ENCODE measurements around the gene SHQ1.
"Not testable (repeated sequence)": the region's sequence is repeated elsewhere in the genome, so short reads cannot be mapped to it uniquely, and the experiment has no call there.

Gene SHQ1

GRCh38 chr3:72746430-72747411 is 101.5 kb downstream of the SHQ1 start:
- no peak for DNase-seq

DNA sequence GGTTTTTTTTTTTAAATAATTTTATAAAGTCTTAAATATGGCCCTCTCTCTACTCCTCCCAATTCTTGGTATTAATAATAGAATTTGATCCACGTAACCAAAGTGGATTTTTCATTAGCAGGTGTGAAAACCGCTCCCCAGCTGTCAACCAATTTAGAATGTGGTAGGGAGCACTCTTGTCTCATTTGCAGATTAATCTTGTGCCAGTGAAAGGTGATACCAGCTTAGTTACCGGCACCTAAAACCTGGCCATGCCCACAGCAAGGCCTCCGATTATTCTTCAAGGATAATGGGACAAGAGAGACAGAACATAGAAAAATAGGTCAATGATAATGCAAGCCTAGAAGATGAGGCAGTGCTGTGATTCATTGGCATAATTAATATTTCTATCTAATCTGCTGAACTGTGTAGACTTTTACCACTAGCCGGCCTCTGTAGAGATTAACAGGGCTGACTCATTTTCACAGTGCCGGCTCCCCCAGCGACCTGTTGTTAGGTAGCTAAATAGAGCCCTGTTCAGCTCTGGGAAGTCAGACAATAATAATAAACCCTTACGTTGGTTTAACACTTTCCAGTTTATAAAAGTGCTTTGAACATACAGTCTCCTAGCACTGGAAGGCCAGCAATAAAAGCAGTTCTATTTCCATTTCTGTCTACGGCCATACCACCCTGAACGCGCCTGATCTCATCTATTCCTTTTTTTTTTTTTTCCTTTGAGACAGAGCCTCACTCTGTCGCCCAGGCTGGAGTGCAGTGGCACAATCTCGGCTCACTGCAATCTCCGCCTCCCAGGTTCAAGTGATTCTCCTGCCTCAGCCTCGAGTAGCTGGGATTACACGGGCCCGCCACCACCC is 102.9 kb downstream of the SHQ1 start:
- DNase-seq, result no peak

- DNase-seq, result no peak
Observed at GRCh38 chr3:72744330-72744729, 103.9 kb downstream of the SHQ1 start.

GRCh38 chr3:72739531-72740466 is 108.4 kb downstream of the SHQ1 start:
- no peak for DNase-seq

DNA sequence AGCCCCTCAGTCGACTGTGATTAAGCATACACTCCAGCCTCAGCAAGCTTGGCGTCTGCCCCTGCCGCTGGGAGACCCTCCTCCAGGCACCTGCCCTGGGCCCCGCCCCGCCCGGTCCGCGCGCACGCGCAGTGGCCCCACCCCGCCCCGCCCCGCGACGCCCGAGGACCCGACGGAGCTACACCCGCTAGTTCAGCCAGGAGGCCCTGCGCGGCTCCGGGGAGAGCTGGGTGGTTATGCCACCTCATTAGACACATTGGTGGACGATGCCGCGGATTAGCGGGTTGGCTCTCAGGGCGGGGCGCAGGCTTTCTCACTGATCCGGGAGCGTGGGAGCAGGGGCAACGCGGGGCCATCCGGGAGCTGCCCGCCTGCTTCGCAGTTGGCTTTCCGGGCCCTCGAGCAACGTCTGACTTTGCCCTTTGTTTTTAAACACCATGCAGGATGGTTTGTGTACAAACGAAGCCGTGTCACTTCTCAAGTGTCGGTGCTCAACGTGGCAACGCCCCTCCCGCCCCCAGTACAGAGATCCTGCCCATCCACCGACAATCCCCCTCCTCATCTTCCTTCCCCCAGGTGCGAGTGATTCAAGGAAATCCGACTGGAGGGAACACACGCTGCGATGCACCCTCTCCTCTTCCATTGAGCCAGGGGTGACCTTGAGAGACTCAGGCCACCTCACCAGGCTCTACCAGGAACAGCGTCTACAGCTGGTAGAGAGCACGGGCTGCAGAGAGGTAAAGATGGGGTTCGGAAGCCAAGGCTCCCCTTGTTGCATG is 109.3 kb downstream of the SHQ1 start:
- no peak for DNase-seq

DNA sequence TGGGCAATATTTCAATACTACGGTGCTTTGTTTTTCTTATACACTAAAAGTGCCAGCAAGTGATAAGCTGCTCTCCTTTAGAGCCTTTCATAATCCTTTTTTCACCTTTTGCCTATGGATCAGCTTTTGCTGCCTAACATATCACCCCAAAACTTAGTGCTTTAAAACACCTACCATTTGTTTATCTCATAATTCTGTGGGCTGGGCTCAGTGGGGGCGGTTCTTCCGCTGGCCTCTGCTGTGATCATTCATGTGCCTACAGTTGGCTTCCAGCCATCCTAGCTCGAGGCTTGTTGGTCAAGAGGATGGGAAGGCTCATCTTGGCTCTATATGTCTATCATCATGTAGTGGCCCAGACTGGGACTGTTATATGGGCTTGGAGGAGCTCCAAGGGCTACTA is 113.2 kb downstream of the SHQ1 start:
- DNase-seq, result not testable (repeated sequence)

- no peak for DNase-seq
Observed at GRCh38 chr3:72733676-72734075, 114.6 kb downstream of the SHQ1 start.

GRCh38 chr3:72732666-72733345 is 115.4 kb downstream of the SHQ1 start:
- not testable (repeated sequence) for DNase-seq

DNA sequence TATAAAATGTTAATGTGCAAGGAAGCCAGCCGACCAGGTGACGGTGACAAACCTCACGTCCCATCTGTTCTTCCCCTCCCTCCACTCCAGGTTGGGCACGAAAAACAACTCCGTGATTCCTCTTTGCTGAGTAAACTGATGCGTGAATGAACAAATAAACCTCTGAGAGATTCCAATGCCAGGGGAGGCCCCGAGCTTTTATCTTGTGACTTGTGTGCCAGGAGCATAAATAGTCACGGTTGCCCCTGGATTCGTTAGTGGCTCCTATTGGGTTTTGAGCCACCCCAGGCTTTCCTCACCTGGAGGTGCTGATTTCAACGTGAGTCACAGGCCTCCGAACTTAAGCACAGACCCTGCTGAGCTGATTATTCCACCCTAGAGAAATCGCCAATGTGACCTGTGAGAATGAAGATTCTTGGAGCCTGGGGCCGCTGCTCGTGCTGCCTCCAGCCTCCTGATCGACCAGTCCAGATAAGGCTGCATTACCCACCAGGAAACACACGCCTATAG is 119.2 kb downstream of the SHQ1 start:
- DNase-seq, result no peak

- no peak for DNase-seq
Observed at GRCh38 chr3:72728329-72728889, 119.8 kb downstream of the SHQ1 start.

- no peak for DNase-seq
Observed at GRCh38 chr3:72727726-72728125, 120.5 kb downstream of the SHQ1 start.

DNA sequence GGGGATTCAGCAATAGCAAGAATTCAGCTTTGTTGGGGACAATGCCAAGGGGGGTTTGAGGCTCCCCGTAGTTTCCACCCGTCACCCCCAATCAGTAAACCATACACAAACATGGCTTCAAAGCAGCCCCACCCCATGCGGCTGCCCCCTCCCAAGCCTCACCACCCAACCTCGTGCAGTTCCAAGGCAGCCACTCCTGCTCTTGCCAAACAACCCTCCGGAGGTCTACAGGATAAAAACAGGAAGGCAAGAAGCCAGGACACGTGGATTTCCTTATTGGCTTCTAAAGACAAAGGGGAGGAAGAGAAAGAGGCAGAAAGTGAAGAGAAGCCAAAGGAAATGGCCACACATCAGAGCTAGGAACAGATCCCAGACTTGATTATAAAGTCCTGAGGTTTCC is 121.1 kb downstream of the SHQ1 start:
- no peak for DNase-seq

- DNase-seq, result no peak
Observed at GRCh38 chr3:72725229-72725628, 123.0 kb downstream of the SHQ1 start.

DNA sequence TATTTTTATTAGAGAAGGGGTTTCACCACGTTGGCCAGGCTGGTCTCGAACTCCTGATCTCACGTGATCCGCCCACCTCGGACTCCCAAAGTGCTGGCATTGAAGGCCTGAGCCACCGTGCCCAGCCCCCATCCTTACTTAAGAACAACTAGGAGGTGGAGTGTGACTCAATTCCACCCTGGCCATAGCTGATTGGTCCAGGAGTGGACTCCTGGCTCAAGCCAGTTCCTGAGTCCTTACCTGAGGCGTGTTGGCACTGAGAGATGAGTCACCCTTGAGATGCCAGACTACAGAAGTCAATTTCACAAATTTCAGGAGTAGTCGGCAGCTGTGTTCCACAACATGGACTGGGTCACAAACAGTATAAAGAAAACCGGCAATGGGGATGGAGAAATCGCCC is 124.2 kb downstream of the SHQ1 start:
- DNase-seq, result no peak

GRCh38 chr3:72722930-72723726 is 125.1 kb downstream of the SHQ1 start:
- no peak for DNase-seq

GRCh38 chr3:72721683-72722381 is 126.4 kb downstream of the SHQ1 start:
- DNase-seq, result no peak

GRCh38 chr3:72720566-72720965 is 127.7 kb downstream of the SHQ1 start:
- DNase-seq, result no peak

DNA sequence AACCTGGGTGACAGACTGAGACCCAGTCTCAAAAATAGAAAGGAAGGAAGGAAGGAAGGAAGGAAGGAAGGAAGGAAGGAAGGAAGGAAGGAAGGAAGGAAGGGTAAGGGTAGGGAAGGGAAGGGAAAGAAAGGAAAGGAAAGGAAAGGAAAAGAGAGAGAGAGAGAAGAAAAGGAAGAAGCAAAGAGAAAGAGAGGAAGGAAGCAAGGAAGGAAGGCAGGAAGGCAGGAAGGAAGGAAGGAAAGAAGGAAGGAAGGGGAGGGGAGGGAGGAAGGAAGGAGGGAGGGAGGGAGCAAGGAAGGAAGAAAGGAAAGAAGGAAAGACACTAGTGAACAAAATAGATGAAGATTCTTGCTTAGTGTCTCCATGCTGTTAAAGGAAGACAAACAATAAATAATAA is 129.1 kb downstream of the SHQ1 start:
- DNase-seq, result no peak

DNA sequence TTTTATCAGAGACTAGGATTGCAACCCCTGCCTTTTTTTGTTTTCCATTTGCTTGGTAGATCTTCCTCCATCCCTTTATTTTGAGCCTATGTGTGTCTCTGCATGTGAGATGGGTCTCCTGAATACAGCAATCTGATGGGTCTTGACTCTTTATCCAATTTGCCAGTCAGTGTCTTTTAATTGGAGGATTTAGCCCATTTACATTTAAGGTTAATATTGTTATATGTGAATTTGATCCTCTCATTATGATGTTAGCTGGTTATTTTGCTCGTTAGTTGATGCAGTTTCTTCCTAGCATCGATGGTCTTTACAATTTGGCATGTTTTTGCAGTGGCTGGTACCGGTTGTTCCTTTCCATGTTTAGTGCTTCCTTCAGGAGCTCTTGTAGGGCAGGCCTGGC is 134.1 kb downstream of the SHQ1 start:
- not testable (repeated sequence) for DNase-seq

All from NCI-H2081 treated with DMSO at 0.1 percent for 48 hours (cell line).